AML-193 (cell line): ENCODE data around the gene INSR.

Experiments used
- DNase-seq, 2 experiments: peaks; one replicate each; lab custom pipeline; 2025; lab: John Stamatoyannopoulos, UW

The INSR gene

DNA sequence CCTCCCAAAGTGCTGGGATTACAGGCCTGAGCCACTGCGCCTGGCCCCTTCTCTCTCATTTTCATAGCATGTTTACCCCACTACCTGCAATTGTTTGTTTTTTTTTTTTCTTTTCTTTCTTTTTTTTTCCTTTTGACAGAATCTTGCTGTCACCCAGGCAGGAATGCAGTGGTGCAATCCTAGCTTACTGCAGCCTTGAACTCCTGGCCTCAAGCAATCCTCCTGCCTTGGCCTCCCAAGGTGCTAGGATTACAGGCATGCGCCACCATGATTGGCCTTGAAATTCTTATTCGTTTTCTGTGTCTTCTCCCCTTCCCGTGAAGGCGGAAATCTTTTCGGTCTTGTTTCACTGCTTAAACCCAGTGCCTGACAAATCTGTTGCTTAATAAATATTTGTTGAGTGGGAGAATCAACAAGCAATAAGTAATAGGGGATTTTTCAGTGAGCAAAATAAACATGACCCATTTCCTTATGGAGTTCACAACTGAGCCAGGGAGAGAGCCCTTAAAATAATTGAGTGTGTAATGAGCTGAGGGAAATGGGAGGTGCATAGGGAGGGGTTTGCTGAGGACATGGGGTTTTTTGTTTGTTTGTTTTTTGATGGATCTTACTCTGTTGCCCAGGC lies 1.8 kb upstream of the INSR start:
- no peak for DNase-seq

DNA sequence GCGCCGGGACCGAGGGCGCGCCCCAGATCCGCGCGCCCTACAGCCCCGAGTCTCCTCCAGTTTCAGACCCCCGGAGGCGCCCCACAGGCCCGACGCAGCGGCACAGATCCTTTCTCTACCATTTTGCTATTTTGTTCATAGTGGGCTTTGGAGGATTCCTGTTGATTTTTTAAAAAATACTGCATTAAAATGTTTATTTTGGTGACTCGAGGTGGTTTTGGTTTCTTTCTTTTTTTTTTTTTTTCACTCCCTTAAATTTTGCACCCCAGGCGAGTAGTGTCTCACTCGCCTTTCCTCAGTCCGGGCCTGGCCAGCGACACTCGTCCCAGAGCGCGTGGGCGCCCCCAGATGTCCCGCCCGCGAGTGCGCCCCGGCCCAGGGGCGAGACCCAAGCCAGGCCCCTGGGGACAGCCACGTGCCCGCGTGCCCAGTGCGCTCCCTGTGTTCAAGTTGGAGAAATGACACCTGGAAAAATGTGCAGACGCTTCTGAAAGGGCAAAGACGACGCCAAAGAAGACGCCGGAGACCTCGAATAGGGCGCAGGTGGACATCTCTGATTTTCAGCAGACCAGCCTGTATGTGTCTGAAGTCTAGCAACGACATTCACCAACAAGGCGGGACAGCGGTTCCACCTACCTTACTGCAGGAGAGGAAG lies 471 bp upstream of the INSR start:
- DNase-seq = peak; percentile 60 to 81

DNA sequence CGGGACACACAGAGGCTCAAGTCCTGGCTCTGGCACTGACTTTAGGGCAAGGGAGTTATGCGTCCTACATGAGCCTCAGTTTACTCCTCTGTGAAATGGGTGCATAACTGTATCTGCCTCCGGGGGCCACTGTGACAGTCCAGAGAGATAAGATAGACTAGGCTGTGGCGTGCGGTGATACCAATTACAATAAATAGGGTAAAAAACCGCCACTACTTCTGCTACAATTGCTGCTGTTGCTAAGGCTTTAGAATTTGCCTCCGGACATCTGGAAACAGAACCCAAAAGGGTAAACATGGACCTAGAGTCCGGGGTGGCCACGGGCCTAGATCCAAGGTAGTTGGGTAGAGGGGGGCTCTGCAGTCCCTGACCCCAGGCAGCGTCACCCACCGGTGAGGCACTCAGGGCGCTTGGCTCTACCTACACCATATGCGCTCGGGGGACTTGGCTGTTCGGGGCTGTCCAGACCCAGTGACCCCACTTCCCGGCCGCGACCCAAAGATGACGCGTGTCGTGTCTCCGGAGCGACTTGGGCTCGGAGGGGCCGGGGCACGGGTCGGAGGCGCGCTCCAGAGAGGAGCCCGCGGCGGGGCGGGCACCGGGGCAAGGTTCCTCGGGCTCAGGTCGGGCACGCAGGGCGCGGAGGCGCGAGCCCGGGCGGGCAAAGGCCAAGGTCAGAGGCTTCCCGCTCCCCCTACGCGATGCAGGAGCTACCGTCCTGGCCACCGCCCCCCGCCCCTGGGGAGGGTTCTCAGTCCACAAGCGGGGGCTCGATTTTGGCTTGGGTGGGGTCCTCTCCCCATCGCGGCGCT lies 1.1 kb downstream of the INSR start:
- peak in 1 of 2 experiments; percentile 7 for DNase-seq

DNA sequence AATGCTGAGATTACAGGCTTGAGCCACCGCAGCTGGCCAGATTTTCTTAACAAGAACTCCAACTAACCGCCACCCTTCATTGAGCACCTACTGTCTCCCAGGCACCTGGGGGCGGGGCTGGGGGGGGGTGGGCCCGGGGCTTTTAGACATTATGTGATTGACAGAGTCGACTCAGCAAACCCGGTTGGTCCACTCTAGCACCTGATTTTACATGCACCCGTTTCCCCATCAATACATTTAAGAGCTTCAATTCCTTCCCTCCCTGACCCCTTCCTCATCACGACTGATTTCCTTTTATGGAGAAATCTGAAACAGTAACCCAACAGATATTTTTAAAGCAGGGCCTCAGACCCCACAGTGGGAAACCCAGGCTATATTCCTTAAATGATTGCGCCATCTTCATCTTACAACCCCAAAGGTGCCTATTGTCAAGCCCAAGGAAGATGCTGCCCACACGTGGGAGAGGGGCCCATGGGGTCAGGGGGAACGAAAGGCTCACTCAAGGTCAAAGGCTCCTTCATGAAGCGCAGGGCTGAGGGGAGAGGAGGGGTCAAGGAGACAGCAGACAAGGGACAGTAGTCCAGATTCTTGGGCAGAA lies 1.8 kb downstream of the INSR start:
- DNase-seq = no peak

DNA sequence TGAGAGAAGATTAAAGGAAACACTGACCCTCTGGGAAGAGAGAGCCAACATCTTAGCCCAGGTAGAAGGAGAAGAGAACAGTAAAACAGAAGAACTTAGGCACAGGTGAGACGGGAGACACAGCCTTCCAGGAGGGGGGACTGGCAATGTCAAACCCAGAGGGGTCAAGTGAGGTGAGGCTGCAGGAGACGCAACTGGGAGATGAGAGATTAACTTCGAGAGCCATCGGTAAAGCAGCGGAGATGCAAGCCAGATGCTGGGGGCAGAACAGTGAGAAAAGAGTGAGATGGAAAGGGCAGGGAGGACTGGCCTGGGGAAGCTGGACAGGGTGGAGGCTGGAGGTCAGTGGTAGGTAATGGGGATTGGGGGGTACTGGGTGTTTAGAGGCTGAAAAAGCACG lies 5.2 kb downstream of the INSR start:
- no peak for DNase-seq

DNA sequence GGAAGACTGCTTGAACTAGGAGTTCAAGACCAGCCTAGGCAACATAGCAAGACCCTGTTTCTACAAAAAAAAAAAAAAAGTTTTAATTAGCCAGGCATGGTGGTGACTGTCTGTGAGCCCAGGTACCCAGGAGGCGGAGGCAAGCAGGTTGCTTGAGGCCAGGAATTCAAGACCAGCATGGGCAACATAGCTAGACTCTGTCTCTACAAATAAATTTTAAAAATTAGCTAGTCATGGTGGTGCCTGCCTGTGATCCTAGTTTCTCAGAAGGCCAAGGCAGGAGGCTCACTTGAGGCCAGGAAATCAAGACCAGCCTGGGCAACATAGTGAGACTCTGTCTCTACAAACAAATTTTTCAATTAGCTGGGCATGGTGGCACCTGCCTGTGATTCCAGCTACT lies 6.1 kb downstream of the INSR start:
- DNase-seq = no peak

DNA sequence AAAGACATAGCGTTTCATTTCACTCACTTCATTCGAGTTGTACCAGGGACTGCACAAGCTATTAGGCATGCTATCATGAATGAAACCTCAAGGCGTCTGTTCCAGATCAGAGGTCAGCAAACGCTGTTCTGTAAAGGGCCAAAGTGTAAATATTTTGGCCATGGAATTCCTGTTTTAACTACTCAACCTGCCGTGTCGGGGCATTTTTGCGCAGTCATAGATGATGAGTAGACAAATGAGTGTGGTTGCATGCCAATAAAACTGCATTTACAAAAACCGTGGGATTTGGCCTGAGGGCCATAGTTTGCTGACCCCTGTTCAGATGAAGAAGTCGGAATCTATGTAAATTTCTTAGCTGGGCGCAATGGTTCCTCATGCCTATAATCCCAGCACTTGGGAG lies 6.5 kb downstream of the INSR start:
- no peak for DNase-seq

DNA sequence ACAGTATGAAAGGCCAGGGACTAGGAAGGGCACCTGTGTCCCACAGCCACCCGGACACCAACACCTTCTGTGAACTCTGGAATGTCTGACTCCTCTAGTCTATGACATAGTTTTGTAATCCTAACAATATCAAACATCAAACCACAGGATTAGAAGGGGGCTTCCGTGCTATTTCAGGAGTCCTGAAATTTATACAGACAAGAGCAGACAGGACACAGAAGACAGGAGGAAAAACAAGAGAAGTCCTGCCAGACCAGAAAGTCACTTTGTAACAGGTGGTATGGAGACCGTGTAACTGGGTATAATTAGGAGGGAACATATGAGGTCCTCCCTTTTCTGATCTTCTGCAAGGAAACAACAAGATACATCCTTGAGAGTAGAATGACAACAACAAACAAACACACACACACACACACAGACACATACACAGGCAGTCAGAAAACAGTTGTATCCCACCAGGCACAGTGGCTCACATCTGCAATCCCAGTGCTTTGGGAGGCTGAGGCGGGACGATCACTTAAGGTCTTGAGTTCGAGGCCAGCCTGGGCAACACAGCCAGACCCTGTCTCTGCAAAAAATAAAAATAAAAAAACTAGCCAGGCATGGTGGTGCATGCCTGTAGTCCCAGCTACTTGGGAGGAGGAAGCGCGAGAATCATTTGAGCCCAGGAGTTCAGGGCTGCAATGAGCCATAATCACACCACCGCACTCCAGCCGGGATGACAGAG lies 13.1 kb downstream of the INSR start:
- DNase-seq = no peak

DNA sequence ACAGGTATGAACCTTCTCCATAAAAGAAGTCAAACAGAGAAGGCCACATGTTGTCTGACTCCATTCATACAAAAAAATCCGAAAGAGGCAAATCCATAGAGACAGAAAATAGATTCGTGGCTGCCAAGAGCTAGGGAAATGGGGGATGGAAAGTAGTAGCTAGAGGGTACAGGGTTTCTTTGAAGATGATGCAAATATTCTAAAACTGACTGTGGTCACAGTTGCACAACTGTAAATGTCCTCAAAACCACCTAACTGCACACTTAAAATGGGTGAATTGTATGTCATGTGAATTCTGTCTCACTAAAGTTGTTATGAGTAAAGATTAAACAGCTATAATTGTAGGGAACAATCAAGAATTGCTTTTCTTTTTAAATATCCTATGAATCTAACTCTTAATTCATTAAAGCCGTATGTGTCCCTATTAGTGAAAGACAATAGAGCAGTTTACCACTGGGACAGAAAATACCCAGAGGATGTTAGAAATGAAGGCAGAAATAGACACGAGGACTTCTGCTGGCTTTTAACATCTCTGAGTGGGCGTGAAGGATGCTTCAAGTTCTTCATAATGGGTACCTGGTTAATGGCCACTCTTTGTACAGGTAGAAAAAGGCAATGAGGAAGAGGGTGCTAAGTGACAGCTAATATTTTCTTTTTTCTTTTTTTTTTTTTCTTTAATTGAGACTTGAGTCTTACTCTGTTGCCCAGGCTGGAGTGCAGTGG lies 21.2 kb downstream of the INSR start:
- DNase-seq = peak; percentile 82 to 89

DNA sequence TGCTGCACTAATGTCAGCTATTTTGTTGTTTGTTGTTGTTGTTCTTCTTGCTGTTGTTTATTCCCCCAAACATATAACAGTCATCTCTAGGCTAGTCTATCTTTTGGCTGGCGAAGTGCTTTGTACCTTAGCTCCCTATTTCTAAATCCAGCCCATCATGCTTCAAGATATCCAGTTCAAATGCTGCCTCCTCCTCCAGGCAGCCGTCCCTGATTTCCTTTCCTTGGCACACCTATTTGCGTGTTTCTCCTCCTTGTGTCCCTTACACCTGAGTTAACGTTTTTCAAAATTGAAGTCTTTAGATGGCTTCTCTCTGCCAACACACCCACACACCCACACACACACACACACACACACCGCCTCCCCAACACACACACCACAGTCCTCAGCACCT lies 25.5 kb downstream of the INSR start:
- no peak for DNase-seq

DNA sequence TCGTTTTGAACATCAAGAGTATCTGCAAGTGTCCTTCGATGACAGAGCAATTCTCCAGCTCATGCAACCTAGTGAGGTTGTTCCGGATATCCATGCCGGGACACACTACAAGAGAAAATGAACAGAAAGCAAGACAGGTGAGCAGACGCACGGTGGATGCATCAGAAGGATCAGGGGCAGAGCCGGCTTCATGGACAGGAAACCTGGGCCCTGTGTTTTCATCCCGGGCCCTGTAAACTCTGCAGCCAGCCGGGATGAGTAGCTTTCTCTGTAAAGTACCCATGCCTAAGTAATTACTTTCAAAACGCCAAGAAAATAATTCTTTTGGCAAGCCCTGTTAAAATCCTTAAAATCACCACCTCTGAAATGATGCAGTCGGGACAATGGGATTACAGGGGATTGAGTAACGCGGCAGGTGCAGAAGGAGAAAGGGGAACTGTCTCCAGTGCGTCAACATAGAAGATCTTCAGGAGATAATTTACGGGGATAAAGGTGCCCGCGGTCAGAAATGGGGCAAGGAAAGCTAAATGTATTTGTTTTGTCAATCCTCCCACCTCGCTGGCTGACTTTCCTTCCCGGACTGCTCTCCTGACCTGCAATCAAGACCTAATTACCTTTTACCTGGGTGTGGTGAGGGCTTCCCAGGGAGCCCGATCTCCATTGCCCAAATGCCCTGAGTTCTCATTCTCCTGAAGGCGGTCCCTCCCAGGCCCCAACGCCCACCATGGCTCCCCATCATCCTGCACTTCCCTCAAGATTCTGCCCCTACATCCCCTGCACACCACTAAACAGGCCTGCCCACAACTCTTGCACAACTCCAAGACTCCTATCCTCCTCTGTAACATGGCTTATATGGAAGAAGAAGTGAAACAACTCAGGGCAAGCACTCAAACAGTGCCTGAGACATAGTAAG lies 26.2 kb downstream of the INSR start:
- DNase-seq = peak; percentile 26 to 28

DNA sequence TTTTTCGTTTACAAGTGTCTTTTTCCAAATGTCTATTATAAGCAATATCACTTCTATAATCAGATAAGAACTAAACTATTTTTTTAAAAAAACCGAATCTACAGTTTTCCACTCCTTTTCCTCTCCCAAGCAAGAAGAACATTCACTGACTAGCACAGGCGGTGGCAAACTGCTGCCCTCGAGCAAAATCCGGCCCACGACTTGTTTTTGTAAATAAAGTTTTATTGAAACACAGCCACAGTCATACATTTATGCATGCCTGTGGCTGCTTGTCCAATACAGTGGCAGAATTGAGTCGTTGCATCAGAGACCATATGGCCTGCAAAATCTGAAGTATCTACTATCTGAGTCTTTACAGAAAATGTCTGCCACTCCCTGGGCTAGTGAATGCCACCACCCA lies 27.4 kb downstream of the INSR start:
- DNase-seq = no peak

DNA sequence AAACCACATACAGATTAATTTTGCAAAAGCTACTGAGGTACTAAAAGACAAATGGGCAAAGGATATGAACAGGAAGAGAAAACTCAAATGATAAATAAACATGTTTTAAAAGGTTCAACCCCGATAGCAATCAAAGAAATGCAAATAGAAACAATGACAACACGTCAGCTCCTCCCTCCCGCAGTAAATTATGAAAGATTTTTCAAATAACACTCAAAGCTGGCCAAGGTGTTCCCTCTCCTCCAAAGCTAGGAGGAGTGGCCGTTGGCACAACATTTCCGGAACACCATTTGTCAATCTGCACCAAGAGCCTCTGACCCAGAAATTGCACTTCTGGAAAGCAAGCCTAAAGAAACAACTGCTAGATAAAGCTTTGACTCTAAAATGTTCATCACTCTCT lies 28.3 kb downstream of the INSR start:
- no peak for DNase-seq

DNA sequence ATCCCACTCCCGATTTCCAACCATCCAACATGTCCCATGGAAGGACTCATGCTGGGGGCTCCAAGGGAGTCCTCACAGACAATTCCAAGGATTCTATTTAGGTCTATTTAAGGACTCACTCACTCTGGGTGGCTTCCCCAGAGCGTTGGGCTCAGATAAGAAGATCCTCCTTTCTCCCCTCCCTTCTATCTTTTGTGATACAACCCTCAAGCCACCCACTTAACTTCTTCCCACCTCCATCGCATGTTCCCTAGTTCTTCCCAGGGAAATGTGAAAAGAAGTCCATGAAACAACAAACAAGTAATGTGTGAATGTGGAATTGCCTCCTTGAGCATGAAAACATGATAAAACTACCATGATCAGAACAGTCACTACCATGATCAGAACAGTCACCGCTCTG lies 29.4 kb downstream of the INSR start:
- no peak for DNase-seq

DNA sequence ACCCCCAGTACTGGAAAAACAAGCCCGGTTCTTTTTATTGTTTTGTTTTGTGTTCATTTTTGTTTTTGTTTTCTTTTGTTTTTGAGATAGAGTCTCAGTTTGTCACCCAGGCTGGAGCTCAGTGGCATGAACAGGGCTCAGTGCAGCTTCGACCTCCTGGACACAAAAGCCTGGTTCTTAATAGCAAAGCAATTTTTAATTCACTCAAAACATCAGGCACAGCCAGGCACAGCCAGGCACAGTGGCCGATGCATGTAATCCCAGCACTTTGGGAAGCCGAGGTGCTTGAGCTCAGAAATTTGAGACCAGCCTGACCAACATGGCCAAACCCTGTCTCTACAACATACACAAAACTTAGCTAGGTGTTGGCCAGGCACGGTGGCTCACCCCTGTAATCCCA lies 30.7 kb downstream of the INSR start:
- no peak for DNase-seq

DNA sequence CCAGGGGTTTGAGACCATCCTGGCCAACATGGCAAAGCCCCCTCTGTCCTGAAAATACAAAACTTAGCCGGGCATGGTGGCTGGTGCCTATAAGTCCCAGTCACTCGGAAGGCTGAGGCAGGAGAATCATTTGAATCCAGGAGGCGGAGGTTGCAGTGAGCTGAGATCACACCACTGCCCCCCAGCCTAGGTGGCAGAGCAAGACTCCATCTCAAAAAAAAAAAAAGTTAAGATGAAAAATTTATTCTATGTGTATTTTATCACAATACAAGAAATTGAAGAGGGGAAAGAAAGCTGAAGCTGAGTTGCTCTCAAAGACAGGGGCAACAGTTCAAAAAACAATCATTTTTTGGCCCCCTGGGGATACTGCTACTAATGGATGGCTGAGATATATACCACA lies 31.1 kb downstream of the INSR start:
- DNase-seq = no peak

DNA sequence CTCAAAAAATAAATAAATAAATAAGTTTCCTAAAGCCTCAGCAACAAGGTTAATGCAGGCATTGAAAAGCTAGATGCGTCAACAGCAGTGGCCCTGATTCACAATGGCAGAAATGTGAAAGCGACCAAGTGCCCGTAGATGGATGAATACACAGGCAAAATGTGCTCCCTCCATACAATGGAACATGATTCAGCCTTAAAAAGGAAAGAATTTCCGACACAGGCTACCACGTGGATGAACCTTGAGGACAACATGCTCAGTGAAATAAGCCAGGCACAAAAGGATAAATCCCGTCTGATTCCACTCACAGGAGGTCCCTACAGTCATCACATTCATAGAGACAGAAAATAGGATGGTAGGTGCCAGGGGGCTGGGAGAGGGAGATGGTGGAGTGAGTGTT lies 31.7 kb downstream of the INSR start:
- no peak for DNase-seq

DNA sequence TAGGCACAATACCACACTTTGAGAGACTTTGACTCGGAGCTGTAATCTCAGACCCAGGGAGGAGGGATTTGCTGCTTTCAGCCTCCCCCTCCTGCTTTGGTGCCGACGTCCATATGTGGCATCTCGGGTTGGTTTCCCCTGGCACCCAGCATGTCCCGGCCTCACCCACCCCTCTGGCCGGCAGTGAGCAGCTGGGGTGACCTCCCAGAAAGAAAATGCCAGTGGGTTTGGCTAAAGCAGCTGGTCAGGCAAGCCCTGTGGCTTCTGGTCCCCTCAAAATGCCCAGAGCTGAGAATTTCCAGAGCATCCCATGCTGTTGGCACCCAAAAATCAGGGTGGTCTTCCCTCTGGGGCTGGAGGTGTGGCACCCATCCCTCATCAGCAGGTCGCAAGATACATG lies 34.1 kb downstream of the INSR start:
- DNase-seq = no peak

DNA sequence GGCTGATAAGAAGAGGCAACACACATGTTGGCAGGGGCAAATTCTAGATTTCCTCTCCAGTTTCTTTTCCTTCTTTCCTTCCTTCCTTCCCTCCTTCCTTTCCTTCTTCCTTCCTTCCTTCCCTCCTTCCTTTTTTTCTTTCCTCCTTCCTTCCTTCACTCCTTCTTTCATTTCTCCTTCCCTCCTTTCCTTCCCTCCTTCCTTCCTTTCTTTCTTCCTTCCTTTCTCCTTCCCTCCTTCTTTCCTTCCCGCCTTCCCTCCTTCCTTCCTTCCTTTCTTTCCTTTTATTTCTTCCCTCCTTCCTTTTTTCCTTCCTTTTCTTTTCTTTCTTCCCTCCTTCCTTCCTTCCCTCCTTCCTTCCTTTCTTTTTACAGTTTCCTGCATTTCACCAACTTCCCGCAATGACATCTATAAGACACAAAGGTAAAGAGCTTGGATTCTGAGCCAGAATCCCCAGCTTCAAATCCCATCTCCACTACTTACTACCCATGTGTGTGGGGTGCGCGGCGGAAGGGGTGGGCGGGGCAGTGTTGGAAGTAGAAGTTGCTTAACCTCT lies 35.3 kb downstream of the INSR start:
- DNase-seq = no peak
